HepG2 (cell line): ENCODE data around the gene OTOGL. TPM values are rescaled to one million over a fixed set of nuclear protein-coding genes. Genes with fewer than 3 reads are reported as not detected.

ENCODE experiments used
- ATAC-seq: fragments of 200-7000 bp; cut with Tn5 transposase; 3 replicates; pipeline ENCODE4 v1.9.1; 2020; ENCODE audit warnings: mild to moderate bottlenecking, moderate library complexity
- BruUV-seq: library from RNA; stranded (reverse); fragments of 400-500 nt; replicated peaks from 2 replicates; lab custom pipeline; 2021; lab: Mats Ljungman, UMichigan
- CTCF ChIA-PET: fragments of 300-600 bp; formaldehyde crosslinking; extraction: SDS; loops from one replicate; lab custom pipeline; 2021; ENCODE audit warnings: low total read pairs, inconsistent platforms, low intra/inter-chr PET ratio; lab: Yijun Ruan, JAX
- POLR2A ChIA-PET: fragments of 350-600 bp; sonication (Branson Sonifier 250); formaldehyde crosslinking; loops from one replicate; lab custom pipeline; 2020; ENCODE audit warnings: antibody characterized with exemption, inconsistent platforms; lab: Yijun Ruan, JAX
- DNase-seq: peaks from one replicate; pipeline ENCODE4 v3.0.0-alpha.2; 2015; ENCODE audit warnings: low spot score
- FAIRE-seq: peaks from 3 replicates; lab custom pipeline; 2011; peaks lifted over from hg19 to GRCh38; lab: Jason Lieb, UNC
- H2AFZ ChIP-seq: one replicate; pipeline ENCODE4 v1.6.1; 2011; ENCODE audit warnings: low read length, inconsistent platforms
- H3K27ac ChIP-seq: fragments of 300-600 bp; 3 replicates; pipeline ENCODE4 v1.8.0; 2011; ENCODE audit warnings: mixed run types, mild to moderate bottlenecking, mixed read lengths, low read length, inconsistent platforms; ENCODE audit not compliant: insufficient read depth; ENCODE audit errors: extremely low read length
- H3K27me3 ChIP-seq, 2 experiments: fragments of 200-600 bp in 1 of 2; 2 replicates in 1 of 2; 3 replicates in 1 of 2; pipeline versions ENCODE4 v1.6.0 to v1.8.0; 2011; ENCODE audit warnings: low read length in 2 of 2, mild to moderate bottlenecking in 2 of 2, moderate library complexity in 2 of 2, inconsistent platforms in 1 of 2; ENCODE audit not compliant: insufficient read depth in 2 of 2, control insufficient read depth in 1 of 2
- H3K36me3 ChIP-seq, 2 experiments: fragments of 200-600 bp in 1 of 2; replicated peaks in 1 of 2; 2 replicates in 1 of 2; 3 replicates in 1 of 2; pipeline versions ENCODE4 v1.5.1 to v1.8.0; 2011; ENCODE audit warnings: low read length in 2 of 2, inconsistent platforms in 1 of 2; ENCODE audit not compliant: insufficient read depth in 2 of 2, control insufficient read depth in 1 of 2
- H3K4me1 ChIP-seq: 2 replicates; pipeline ENCODE4 v1.5.1; 2012; ENCODE audit warnings: low read length, inconsistent platforms; ENCODE audit not compliant: insufficient read depth
- H3K4me2 ChIP-seq: 2 replicates; pipeline ENCODE4 v1.6.0; 2011; ENCODE audit warnings: low read depth, low read length, inconsistent platforms
- H3K4me3 ChIP-seq, 3 experiments: fragments of 200-600 bp in 1 of 3; sonication (generic), shearing (Covaris generic) in 1 of 3; replicated peaks in 1 of 3; 2 replicates each; pipeline ENCODE4 v1.5.1; 2011 to 2016; ENCODE audit warnings: low read length in 3 of 3, inconsistent platforms in 2 of 3, low read depth in 2 of 3, mild to moderate bottlenecking in 2 of 3, control low read depth in 1 of 3, mixed read lengths in 1 of 3; ENCODE audit not compliant: insufficient read depth in 1 of 3
- H3K79me2 ChIP-seq: one replicate; pipeline ENCODE4 v1.6.1; 2011; ENCODE audit warnings: low read length, inconsistent platforms; ENCODE audit not compliant: insufficient read depth
- H3K9ac ChIP-seq: 2 replicates; pipeline ENCODE4 v1.6.0; 2011; ENCODE audit warnings: mild to moderate bottlenecking, low read depth, low read length, inconsistent platforms; ENCODE audit not compliant: insufficient read depth
- H3K9me3 ChIP-seq: 2 replicates; pipeline ENCODE4 v1.5.1; 2012; ENCODE audit warnings: mild to moderate bottlenecking, low read length
- H4K20me1 ChIP-seq: 2 replicates; pipeline ENCODE4 v1.6.0; 2011; ENCODE audit warnings: inconsistent platforms, mild to moderate bottlenecking, low read length, moderate library complexity; ENCODE audit not compliant: insufficient read depth
- ATF7-NPFF ChIP-seq: sonication (generic); formaldehyde crosslinking; IDR thresholded peaks from 2 replicates; pipeline ENCODE4 v1.8.1; 2023; ENCODE audit warnings: mild to moderate bottlenecking, low read depth, missing genetic modification reagents, moderate library complexity
- CREB1 ChIP-seq, 2 experiments: fragments of 450-650 bp in 1 of 2; IDR thresholded peaks; 2 replicates each; pipeline ENCODE4 v1.6.1; 2016 to 2017; ENCODE audit warnings: control low read depth in 1 of 2, mild to moderate bottlenecking in 1 of 2, missing compliant biosample characterization in 1 of 2, missing genetic modification characterization in 1 of 2
- GTF3A ChIP-seq: sonication (generic); formaldehyde crosslinking; conservative IDR thresholded peaks from 2 replicates; pipeline ENCODE4 v1.4.0; 2020; ENCODE audit warnings: mild to moderate bottlenecking, missing genetic modification reagents
- HNF4A ChIP-seq: sonication (generic); formaldehyde crosslinking; IDR thresholded peaks from 2 replicates; pipeline ENCODE4 v1.4.0; 2020; ENCODE audit warnings: missing genetic modification reagents
- KLF13 ChIP-seq: sonication (generic); formaldehyde crosslinking; IDR thresholded peaks from 2 replicates; pipeline ENCODE4 v1.4.0; 2020; ENCODE audit warnings: mild to moderate bottlenecking, missing genetic modification reagents
- MEIS2 ChIP-seq: sonication (generic); formaldehyde crosslinking; IDR thresholded peaks from 2 replicates; pipeline ENCODE4 v1.9.0; 2021; ENCODE audit warnings: mild to moderate bottlenecking, missing genetic modification reagents
- PCBP2 ChIP-seq: fragments of 200-400 bp; formaldehyde crosslinking; optimal IDR thresholded peaks from 2 replicates; pipeline ENCODE3; 2018; ENCODE audit warnings: low read length, low read depth; ENCODE audit not compliant: poor library complexity, severe bottlenecking
- SOX13 ChIP-seq, 3 experiments: fragments of 450-650 bp in 1 of 3; sonication (generic) in 1 of 3; formaldehyde crosslinking in 1 of 3; IDR thresholded peaks in 2 of 3; conservative IDR thresholded peaks in 1 of 3; 2 replicates each; pipeline versions ENCODE4 v1.5.0 to v1.6.1; 2016 to 2020; ENCODE audit warnings: antibody characterized with exemption in 1 of 3, mild to moderate bottlenecking in 1 of 3, missing compliant biosample characterization in 1 of 3, missing genetic modification reagents in 1 of 3, moderate library complexity in 1 of 3
- TFDP1 ChIP-seq: IDR thresholded peaks from 2 replicates; pipeline ENCODE4 v1.6.1; 2016; ENCODE audit warnings: missing compliant biosample characterization, missing genetic modification reagents, borderline replicate concordance
- ZBTB21 ChIP-seq: sonication (generic); formaldehyde crosslinking; IDR thresholded peaks from 2 replicates; pipeline ENCODE4 v1.4.0; 2020; ENCODE audit warnings: missing genetic modification reagents
- ZNF138 ChIP-seq: sonication (generic); formaldehyde crosslinking; IDR thresholded peaks from 2 replicates; pipeline ENCODE4 v1.5.0; 2020; ENCODE audit warnings: mild to moderate bottlenecking, low read depth, missing genetic modification reagents
- ZNF18 ChIP-seq: sonication (generic); formaldehyde crosslinking; IDR thresholded peaks from 2 replicates; pipeline ENCODE4 v1.8.0; 2022; ENCODE audit warnings: mild to moderate bottlenecking, missing genetic modification reagents; ENCODE audit not compliant: insufficient replicate concordance
- ZNF264 ChIP-seq: sonication (generic); formaldehyde crosslinking; IDR thresholded peaks from 2 replicates; pipeline ENCODE4 v1.4.0; 2020; ENCODE audit warnings: missing genetic modification reagents
- ZNF562 ChIP-seq: sonication (generic); formaldehyde crosslinking; IDR thresholded peaks from 2 replicates; pipeline ENCODE4 v1.8.0; 2022; ENCODE audit warnings: missing genetic modification reagents, borderline replicate concordance
- WGBS: methylation state at CpG from one replicate; pipeline ENCODE4 v1.1.6; 2017; ENCODE audit warnings: low lambda C conversion rate; 5-methylcytosine and 5-hydroxymethylcytosine counted together
- in situ Hi-C: cut with HindIII; loops from 2 replicates; pipeline ENCODE4 v1.10.0; 2017; ENCODE audit warnings: low pct_unique_long_range_greater_than_20kb; ENCODE audit not compliant: extremely low pct_ligation_motif_present
- intact Hi-C: fragments of 100-400 bp; cut with micrococcal nuclease; formaldehyde crosslinking; loops from one replicate; pipeline ENCODE4 v1.10.0; 2022; ENCODE audit not compliant: unreplicated experiment
- polyA plus RNA-seq, 8 experiments: library from polyadenylated mRNA; depleted of rRNA in 3 of 8; stranded (reverse) in 7 of 8; unstranded in 1 of 8; fragments of >200 nt; fragmentation: Illumina TruSeq in 4 of 8; extraction: Trizol in 4 of 8; gene quantifications; 2 replicates each; pipeline versions ENCODE4 v1.2.1 to v1.2.3, GENCODE V29; 2011 to 2016; ENCODE audit warnings: low read depth in 4 of 8, missing spikeins in 1 of 8, mixed read lengths in 1 of 8; ENCODE audit not compliant: insufficient read depth in 1 of 8
- total RNA-seq, 5 experiments: library from RNA; depleted of rRNA; stranded (reverse); fragments of >200 nt; fragmentation: Illumina TruSeq; extraction: Trizol; gene quantifications; 2 replicates each; pipeline ENCODE4 v1.2.3, GENCODE V29; 2016; ENCODE audit warnings: low read depth in 1 of 5

Gene OTOGL
- total and polyA plus RNA-seq, 2 of the 13 experiments (the other 11 are each of a cell fraction or from before 2014, with no cell fraction given), result not detected

- no peak for ATAC-seq
- Histone ChIP-seq H3K27me3 (no peaks in the 10 kb centered on the region), H4K20me1 (no peaks in the 10 kb centered on the region), H3K9ac (no peak overlapping the region), H3K4me1 (no peaks in the 10 kb centered on the region), H2AFZ (no peak overlapping the region), H3K79me2 (no peaks in the 10 kb centered on the region), H3K4me3 (no peak overlapping the region), H3K36me3 (no peaks in the 10 kb centered on the region), H3K9me3 (no peaks in the 10 kb centered on the region)
- intact Hi-C loops, result no loop called here
- no TSS peak for BruUV-seq
- WGBS, result 11% methylated on average over 6 of the region's 6 CpGs
- no peak for FAIRE-seq
- no peak for DNase-seq
- POLR2A ChIA-PET, result no interaction called here
- in situ Hi-C loops, result no loop called here
- TF ChIP-seq ZNF264 (CRISPR knock-in tag), result no peak
- TF ChIP-seq, all 625 proteins: peak for 0
- Histone ChIP-seq H3K27ac (no peak overlapping the region), H3K4me2 (no peak overlapping the region)
- CTCF ChIA-PET, result no interaction called here
These were observed 46.1 kb upstream of the OTOGL start for GRCh38 chr12:80053051-80053790.

GRCh38 chr12:80056232-80056631, 43.1 kb upstream of the OTOGL start:
- DNase-seq (no peak), FAIRE-seq (no peak), ATAC-seq (no peak)
- H3K4me3 ChIP-seq, result no peak overlapping the region
- no peaks in the 10 kb centered on the region for H3K9me3 ChIP-seq
- no peak overlapping the region for H3K9ac ChIP-seq
- no peaks in the 10 kb centered on the region for H3K4me1 ChIP-seq
- intact Hi-C loops (no loop called here), in situ Hi-C loops (no loop called here)
- H2AFZ ChIP-seq, result no peak overlapping the region
- ChIA-PET CTCF (no interaction called here), POLR2A (no interaction called here)
- no peaks in the 10 kb centered on the region for H3K79me2 ChIP-seq
- H3K27ac ChIP-seq, result no peak overlapping the region
- 0% methylated on average over 4 of the region's 4 CpGs for WGBS
- H3K4me2 ChIP-seq, result no peak overlapping the region
- H4K20me1 ChIP-seq, result no peaks in the 10 kb centered on the region
- no peaks in the 10 kb centered on the region for H3K36me3 ChIP-seq
- no TSS peak for BruUV-seq
- no peaks in the 10 kb centered on the region for H3K27me3 ChIP-seq
- TF ChIP-seq ZBTB21 (CRISPR knock-in tag) (no peak), HNF4A (CRISPR knock-in tag) (no peak), KLF13 (no peak), TFDP1 (no peak), ZNF562 (no peak), MEIS2 (CRISPR knock-in tag) (no peak), ATF7-NPFF (CRISPR knock-in tag) (no peak), ZNF18 (CRISPR knock-in tag) (no peak), SOX13 (IDR thresholded peaks at IDR 0.05) (no peak), SOX13 (CRISPR knock-in tag; conservative IDR thresholded peaks at IDR 0.05 in 1 of 2, IDR thresholded peaks at IDR 0.05 in 1 of 2) (no peak), ZNF138 (CRISPR knock-in tag) (no peak), CREB1 (IDR thresholded peaks at IDR 0.05) (no peak), CREB1 (CRISPR knock-in tag; IDR thresholded peaks at IDR 0.05) (no peak), PCBP2 (no peak), GTF3A (CRISPR knock-in tag) (no peak)
